ENCODE results near the gene BCKDK. TPM values are rescaled to one million over a fixed set of nuclear protein-coding genes. Genes with fewer than 3 reads are reported as not detected.

Gene BCKDK
- total and polyA plus RNA-seq, 2 of the 13 experiments (the other 11 are each of a cell fraction or from before 2014, with no cell fraction given) = 24.9 to 42.6 TPM

DNA sequence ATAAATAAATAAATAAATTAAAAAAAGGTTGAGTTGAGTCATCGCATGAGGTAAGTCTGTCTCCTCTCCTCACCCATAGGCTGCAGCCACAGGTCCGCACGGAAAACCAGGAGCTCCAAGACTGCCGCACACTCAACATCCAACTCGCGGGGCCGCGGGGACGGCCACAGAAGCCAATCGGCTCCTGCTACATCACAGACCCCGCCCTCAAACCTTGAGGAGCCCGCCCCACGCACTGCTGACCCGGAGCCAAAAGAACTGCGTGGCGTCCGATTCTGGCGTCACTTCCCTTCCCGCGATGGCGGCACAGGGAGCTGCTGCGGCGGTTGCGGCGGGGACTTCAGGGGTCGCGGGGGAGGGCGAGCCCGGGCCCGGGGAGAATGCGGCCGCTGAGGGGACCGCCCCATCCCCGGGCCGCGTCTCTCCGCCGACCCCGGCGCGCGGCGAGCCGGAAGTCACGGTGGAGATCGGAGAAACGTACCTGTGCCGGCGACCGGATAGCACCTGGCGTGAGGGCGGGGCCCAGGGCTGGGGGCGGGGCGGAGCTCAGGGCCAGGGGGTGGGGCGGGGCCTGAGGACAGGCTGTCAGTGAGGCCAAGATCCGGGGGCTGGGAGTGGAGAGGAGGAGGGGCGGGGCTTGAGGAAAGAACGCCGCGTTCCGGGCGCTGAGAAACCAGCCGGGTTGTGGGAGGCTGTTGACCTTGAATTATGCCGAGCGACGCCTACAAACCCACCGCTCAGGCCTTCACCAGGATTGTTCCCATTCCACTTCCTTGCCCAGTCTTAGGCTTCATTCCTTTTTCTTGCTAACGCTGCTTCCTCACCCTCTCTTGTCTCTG, 9.4 kb downstream of the BCKDK start, which contains the start of gene KAT8 (continued):
- TF ChIP-seq, protein P1, sequence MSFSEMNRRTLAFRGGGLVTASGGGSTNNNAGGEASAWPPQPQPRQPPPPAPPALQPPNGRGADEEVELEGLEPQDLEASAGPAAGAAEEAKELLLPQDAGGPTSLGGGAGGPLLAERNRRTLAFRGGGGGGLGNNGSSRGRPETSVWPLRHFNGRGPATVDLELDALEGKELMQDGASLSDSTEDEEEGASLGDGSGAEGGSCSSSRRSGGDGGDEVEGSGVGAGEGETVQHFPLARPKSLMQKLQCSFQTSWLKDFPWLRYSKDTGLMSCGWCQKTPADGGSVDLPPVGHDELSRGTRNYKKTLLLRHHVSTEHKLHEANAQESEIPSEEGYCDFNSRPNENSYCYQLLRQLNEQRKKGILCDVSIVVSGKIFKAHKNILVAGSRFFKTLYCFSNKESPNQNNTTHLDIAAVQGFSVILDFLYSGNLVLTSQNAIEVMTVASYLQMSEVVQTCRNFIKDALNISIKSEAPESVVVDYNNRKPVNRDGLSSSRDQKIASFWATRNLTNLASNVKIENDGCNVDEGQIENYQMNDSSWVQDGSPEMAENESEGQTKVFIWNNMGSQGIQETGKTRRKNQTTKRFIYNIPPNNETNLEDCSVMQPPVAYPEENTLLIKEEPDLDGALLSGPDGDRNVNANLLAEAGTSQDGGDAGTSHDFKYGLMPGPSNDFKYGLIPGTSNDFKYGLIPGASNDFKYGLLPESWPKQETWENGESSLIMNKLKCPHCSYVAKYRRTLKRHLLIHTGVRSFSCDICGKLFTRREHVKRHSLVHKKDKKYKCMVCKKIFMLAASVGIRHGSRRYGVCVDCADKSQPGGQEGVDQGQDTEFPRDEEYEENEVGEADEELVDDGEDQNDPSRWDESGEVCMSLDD (CRISPR knock-in tag; IDR thresholded peaks at IDR 0.05; ENCODE audit: borderline replicate concordance) = no peak
- TF ChIP-seq KLF16 (CRISPR knock-in tag; IDR thresholded peaks at IDR 0.05) = peak in 1 of 2 experiments; percentile 94; a peak in 2 of 4 replicates
- TF ChIP-seq, protein P2, sequence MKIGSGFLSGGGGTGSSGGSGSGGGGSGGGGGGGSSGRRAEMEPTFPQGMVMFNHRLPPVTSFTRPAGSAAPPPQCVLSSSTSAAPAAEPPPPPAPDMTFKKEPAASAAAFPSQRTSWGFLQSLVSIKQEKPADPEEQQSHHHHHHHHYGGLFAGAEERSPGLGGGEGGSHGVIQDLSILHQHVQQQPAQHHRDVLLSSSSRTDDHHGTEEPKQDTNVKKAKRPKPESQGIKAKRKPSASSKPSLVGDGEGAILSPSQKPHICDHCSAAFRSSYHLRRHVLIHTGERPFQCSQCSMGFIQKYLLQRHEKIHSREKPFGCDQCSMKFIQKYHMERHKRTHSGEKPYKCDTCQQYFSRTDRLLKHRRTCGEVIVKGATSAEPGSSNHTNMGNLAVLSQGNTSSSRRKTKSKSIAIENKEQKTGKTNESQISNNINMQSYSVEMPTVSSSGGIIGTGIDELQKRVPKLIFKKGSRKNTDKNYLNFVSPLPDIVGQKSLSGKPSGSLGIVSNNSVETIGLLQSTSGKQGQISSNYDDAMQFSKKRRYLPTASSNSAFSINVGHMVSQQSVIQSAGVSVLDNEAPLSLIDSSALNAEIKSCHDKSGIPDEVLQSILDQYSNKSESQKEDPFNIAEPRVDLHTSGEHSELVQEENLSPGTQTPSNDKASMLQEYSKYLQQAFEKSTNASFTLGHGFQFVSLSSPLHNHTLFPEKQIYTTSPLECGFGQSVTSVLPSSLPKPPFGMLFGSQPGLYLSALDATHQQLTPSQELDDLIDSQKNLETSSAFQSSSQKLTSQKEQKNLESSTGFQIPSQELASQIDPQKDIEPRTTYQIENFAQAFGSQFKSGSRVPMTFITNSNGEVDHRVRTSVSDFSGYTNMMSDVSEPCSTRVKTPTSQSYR (CRISPR knock-in tag; IDR thresholded peaks at IDR 0.05; ENCODE audit: borderline replicate concordance) = peak; percentile 69
- TF ChIP-seq ZNF331 (CRISPR knock-in tag; IDR thresholded peaks at IDR 0.05) = peak; percentile 84
- TF ChIP-seq ZNF747 (CRISPR knock-in tag; IDR thresholded peaks at IDR 0.05; ENCODE audit: borderline replicate concordance) = no peak; the same call in 1 of the 2 replicates
- TF ChIP-seq, protein P3, sequence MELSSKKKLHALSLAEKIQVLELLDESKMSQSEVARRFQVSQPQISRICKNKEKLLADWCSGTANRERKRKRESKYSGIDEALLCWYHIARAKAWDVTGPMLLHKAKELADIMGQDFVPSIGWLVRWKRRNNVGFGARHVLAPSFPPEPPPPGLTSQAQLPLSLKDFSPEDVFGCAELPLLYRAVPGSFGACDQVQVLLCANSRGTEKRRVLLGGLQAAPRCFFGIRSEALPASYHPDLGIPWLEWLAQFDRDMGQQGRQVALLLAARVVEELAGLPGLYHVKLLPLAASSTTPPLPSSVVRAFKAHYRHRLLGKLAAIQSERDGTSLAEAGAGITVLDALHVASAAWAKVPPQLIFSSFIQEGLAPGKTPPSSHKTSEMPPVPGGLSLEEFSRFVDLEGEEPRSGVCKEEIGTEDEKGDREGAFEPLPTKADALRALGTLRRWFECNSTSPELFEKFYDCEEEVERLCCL (CRISPR knock-in tag; IDR thresholded peaks at IDR 0.05; ENCODE audit: borderline replicate concordance) = no peak
- TF ChIP-seq SP5 (CRISPR knock-in tag; IDR thresholded peaks at IDR 0.05; ENCODE audit: borderline replicate concordance, low read depth) = peak; percentile 83
- TF ChIP-seq TMF1 (CRISPR knock-in tag; IDR thresholded peaks at IDR 0.05; ENCODE audit: low read depth) = peak; percentile 86; the same call in 1 of the 2 replicates
- no peak for TF ChIP-seq SMARCE1 (IDR thresholded peaks at IDR 0.05; ENCODE audit: borderline replicate concordance)
- no peak for TF ChIP-seq ZNF557 (CRISPR knock-in tag; IDR thresholded peaks at IDR 0.05)
- no peak for TF ChIP-seq ZFAT (CRISPR knock-in tag; conservative IDR thresholded peaks at IDR 0.05)
- TF ChIP-seq NR2F1 (CRISPR knock-in tag; IDR thresholded peaks at IDR 0.05) = no peak
- TF ChIP-seq, protein P4, sequence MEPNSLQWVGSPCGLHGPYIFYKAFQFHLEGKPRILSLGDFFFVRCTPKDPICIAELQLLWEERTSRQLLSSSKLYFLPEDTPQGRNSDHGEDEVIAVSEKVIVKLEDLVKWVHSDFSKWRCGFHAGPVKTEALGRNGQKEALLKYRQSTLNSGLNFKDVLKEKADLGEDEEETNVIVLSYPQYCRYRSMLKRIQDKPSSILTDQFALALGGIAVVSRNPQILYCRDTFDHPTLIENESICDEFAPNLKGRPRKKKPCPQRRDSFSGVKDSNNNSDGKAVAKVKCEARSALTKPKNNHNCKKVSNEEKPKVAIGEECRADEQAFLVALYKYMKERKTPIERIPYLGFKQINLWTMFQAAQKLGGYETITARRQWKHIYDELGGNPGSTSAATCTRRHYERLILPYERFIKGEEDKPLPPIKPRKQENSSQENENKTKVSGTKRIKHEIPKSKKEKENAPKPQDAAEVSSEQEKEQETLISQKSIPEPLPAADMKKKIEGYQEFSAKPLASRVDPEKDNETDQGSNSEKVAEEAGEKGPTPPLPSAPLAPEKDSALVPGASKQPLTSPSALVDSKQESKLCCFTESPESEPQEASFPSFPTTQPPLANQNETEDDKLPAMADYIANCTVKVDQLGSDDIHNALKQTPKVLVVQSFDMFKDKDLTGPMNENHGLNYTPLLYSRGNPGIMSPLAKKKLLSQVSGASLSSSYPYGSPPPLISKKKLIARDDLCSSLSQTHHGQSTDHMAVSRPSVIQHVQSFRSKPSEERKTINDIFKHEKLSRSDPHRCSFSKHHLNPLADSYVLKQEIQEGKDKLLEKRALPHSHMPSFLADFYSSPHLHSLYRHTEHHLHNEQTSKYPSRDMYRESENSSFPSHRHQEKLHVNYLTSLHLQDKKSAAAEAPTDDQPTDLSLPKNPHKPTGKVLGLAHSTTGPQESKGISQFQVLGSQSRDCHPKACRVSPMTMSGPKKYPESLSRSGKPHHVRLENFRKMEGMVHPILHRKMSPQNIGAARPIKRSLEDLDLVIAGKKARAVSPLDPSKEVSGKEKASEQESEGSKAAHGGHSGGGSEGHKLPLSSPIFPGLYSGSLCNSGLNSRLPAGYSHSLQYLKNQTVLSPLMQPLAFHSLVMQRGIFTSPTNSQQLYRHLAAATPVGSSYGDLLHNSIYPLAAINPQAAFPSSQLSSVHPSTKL (CRISPR knock-in tag; IDR thresholded peaks at IDR 0.05) = peak; percentile 62
- TF ChIP-seq, protein P5, sequence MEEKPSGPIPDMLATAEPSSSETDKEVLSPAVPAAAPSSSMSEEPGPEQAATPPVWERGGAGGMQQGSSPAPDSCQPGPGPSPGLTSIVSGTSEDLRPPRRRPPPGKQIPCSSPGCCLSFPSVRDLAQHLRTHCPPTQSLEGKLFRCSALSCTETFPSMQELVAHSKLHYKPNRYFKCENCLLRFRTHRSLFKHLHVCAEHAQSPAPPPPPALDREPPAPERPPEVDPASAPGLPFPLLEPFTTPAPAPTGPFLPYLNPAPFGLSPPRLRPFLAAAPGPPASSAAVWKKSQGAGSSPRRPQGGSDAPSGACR (CRISPR knock-in tag; IDR thresholded peaks at IDR 0.05) = peak; percentile 33; the same call in 1 of the 2 replicates
- TF ChIP-seq CEBPG (CRISPR knock-in tag; IDR thresholded peaks at IDR 0.05) = peak; percentile 59
- TF ChIP-seq ZSCAN9 (CRISPR knock-in tag; IDR thresholded peaks at IDR 0.05; ENCODE audit: borderline replicate concordance) = 0 out of 2 replicates have a peak, but pooled peaks have one; percentile 73
- 0 out of 2 replicates have a peak, but pooled peaks have one; percentile 37 for TF ChIP-seq ZNF468 (CRISPR knock-in tag; IDR thresholded peaks at IDR 0.05)
